ENCODE measurements around the gene LRIG2.

GRCh38 chr1:113041569-113042284 lies 31.3 kb upstream of the LRIG2 start:
- TF ChIP-seq CTCF (IDR thresholded peaks at IDR 0.05; ENCODE audit: low read length) (no peak), EZH2 (IDR thresholded peaks at IDR 0.05; ENCODE audit: borderline replicate concordance, low read length) (no peak)

Data from OCI-LY1 (cell line).